Esophagus (tissue), 2 donors: ENCODE data around the gene DMRTC2. TPM values are rescaled to one million over a fixed set of nuclear protein-coding genes. Genes with fewer than 3 reads are reported as not detected.

Source experiments
- H3K27ac ChIP-seq, 2 donors: one replicate each; pipeline ENCODE4 v1.5.1; 2013; ENCODE audit warnings: low read depth in 2 of 2, mild to moderate bottlenecking in 2 of 2, inconsistent platforms in 1 of 2, low read length in 1 of 2, moderate library complexity in 1 of 2
- H3K27me3 ChIP-seq, 2 donors: one replicate each; pipeline ENCODE4 v1.6.1; 2013; ENCODE audit warnings: low read length in 2 of 2, control low read depth in 1 of 2, mild to moderate bottlenecking in 1 of 2; ENCODE audit not compliant: insufficient read depth in 2 of 2, control insufficient read depth in 1 of 2
- H3K36me3 ChIP-seq, 2 donors: one replicate each; pipeline ENCODE4 v1.6.1; 2013; ENCODE audit warnings: low read length in 1 of 2; ENCODE audit not compliant: control insufficient read depth in 2 of 2, insufficient read depth in 2 of 2
- H3K4me1 ChIP-seq, 2 donors: one replicate each; pipeline ENCODE4 v1.6.1; 2013; ENCODE audit warnings: low read length in 1 of 2; ENCODE audit not compliant: control insufficient read depth in 2 of 2, insufficient read depth in 2 of 2
- H3K4me3 ChIP-seq, 2 donors: one replicate each; pipeline ENCODE4 v1.5.1; 2013; ENCODE audit warnings: low read length in 2 of 2, mild to moderate bottlenecking in 2 of 2, low read depth in 1 of 2, moderate library complexity in 1 of 2
- H3K9me3 ChIP-seq, 2 donors: one replicate each; pipeline ENCODE4 v1.6.1; 2013; ENCODE audit warnings: mild to moderate bottlenecking in 2 of 2, low read depth in 1 of 2, low read length in 1 of 2, moderate library complexity in 1 of 2; ENCODE audit not compliant: control insufficient read depth in 2 of 2, insufficient read depth in 1 of 2
- WGBS, 2 donors: extraction: QIAGEN DNeasy Blood & Tissue Kit; methylation state at CpG; one replicate each; pipeline ENCODE4 v1.1.7; 2013; 5-methylcytosine and 5-hydroxymethylcytosine counted together
- polyA plus RNA-seq, 2 donors: library from polyadenylated mRNA; stranded (reverse); fragments of 200-250 nt; gene quantifications; one replicate each; pipeline ENCODE4 v1.2.3, GENCODE V29; 2013
- donor health status: healthy with polysubstance abuse.
- donor health status: Bipolar disorder and iron deficiency.

DMRTC2 gene
- polyA plus RNA-seq, 2 donors: 0.18 TPM; not detected in 1

GRCh38 chr19:41866284-41866683 is 21.4 kb downstream of the DMRTC2 start:
- Histone ChIP-seq H3K4me1 (peaks cover 9 to 12% of the 10 kb centered on the region in 2 donors), H3K27me3 (no peaks in the 10 kb centered on the region), H3K4me3 (no peak overlapping the region), H3K36me3 (peaks cover 9 to 52% of the 10 kb centered on the region in 2 donors), H3K9me3 (no peaks in the 10 kb centered on the region), H3K27ac (no peak overlapping the region)
- WGBS, 2 donors: 83 to 88% methylated on average over 3 of the region's 3 CpGs

DNA sequence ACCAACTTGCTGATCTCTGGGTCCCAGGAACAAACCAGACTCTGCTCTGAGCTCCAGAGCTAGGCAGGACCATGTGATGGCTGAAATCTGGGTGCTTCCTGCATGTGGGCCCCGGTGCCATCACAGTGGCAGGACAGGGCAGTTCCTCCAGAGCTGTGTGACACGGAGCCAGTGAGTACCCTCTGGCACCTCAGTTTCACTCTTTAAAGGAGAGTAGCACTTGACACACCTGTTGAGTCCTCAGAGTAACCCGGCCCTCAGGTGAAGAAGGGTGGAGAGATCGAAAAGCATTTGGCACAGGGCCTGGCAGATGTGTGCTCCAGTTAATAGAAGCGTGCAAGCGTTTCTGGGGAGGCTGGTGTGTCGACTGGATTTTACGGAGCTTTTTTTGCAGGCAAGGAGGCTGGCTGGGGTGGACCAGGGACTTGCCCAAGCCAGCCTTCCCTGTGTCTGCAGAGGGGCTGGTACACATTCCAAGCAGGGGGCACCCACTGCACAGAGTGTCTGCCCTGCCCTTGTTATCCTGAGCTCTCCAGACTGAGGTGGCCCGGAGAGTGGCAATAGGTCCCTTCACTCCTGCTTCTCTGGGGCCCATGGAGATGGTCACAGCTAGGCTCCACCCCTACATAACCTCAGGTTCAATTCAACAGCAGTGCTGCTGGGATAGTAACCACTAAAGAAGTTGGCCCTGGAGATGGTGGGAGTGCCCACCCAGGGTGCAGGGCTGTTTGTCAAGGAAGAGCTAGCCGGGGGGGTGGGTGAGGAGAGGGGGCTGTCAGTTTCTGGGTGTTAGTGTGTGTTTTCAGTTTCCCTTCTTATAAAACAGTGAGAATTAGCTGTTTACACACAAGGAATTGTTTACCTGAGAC is 23.5 kb downstream of the DMRTC2 start:
- Histone ChIP-seq H3K9me3 (no peaks in the 10 kb centered on the region), H3K4me1 (peaks cover 0 to 5% of the 10 kb centered on the region in 2 donors), H3K36me3 (peaks cover 9 to 46% of the 10 kb centered on the region in 2 donors), H3K27ac (peak overlapping the region in 1 of 2 donors; percentile 29), H3K4me3 (no peak overlapping the region), H3K27me3 (no peaks in the 10 kb centered on the region)
- 59 to 64% methylated on average over 10 of the region's 10 CpGs for WGBS, 2 donors

DNA sequence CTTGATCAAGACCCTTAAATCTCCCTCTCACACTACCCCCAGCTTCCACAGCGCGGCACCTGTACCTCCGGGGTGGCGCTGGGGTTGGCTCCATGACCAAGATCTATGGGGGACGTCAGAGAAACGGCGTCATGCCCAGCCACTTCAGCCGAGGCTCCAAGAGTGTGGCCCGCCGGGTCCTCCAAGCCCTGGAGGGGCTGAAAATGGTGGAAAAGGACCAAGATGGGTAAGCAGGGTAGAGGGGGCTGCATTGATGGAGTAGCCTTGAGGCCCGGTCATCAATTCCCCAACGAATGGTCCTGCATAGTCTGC is 24.1 kb downstream of the DMRTC2 start:
- no peaks in the 10 kb centered on the region for H3K27me3 ChIP-seq
- peaks cover 9 to 45% of the 10 kb centered on the region in 2 donors for H3K36me3 ChIP-seq
- H3K27ac ChIP-seq: no peak overlapping the region
- peaks cover 0 to 3% of the 10 kb centered on the region in 2 donors for H3K4me1 ChIP-seq
- WGBS, 2 donors: 84 to 86% methylated on average over 12 of the region's 12 CpGs
- no peaks in the 10 kb centered on the region for H3K9me3 ChIP-seq
- H3K4me3 ChIP-seq: no peak overlapping the region

DNA sequence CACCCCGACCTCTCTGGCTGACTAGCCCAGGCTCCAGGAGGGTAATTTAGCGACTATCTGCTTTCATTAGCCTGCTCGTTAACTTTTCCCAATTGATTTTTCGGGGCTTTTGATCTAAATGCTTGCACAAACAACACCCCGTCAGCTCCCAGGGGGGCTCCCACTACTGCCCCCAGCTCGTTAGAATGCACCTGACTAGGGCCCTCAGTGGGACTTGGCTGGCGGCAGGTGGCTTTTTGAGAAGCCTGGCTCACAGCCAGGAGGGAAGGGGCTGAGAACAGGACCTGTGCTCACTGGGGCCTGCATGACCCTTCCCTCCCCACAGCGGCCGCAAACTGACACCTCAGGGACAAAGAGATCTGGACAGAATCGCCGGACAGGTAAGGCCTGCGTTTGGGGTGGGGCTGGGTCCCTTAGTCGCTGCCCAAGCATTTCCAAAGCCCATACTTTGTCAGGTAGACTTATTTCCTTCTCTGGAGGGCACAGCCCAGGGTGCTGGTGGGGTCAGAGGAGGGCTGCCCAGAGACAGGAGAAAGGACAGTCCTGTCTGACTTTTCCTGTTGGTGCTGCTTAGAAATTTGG is 24.6 kb downstream of the DMRTC2 start:
- no peaks in the 10 kb centered on the region for H3K9me3 ChIP-seq
- peaks cover 9 to 40% of the 10 kb centered on the region in 2 donors for H3K36me3 ChIP-seq
- no peak overlapping the region for H3K27ac ChIP-seq
- H3K27me3 ChIP-seq: no peaks in the 10 kb centered on the region
- H3K4me1 ChIP-seq: peaks cover 0 to 3% of the 10 kb centered on the region in 2 donors
- H3K4me3 ChIP-seq: no peak overlapping the region
- 76 to 80% methylated on average over 13 of the region's 13 CpGs for WGBS, 2 donors

- H3K27me3 ChIP-seq: no peaks in the 10 kb centered on the region
- peaks cover 7 to 35% of the 10 kb centered on the region in 2 donors for H3K36me3 ChIP-seq
- peaks cover 0 to 3% of the 10 kb centered on the region in 2 donors for H3K4me1 ChIP-seq
- H3K9me3 ChIP-seq: no peaks in the 10 kb centered on the region
- no peak overlapping the region for H3K4me3 ChIP-seq
- H3K27ac ChIP-seq: peak overlapping the region in 1 of 2 donors; percentile 27
- WGBS, 2 donors: 39 to 61% methylated on average over 3 of the region's 3 CpGs
Observed at GRCh38 chr19:41870401-41870873, 25.6 kb downstream of the DMRTC2 start.

DNA sequence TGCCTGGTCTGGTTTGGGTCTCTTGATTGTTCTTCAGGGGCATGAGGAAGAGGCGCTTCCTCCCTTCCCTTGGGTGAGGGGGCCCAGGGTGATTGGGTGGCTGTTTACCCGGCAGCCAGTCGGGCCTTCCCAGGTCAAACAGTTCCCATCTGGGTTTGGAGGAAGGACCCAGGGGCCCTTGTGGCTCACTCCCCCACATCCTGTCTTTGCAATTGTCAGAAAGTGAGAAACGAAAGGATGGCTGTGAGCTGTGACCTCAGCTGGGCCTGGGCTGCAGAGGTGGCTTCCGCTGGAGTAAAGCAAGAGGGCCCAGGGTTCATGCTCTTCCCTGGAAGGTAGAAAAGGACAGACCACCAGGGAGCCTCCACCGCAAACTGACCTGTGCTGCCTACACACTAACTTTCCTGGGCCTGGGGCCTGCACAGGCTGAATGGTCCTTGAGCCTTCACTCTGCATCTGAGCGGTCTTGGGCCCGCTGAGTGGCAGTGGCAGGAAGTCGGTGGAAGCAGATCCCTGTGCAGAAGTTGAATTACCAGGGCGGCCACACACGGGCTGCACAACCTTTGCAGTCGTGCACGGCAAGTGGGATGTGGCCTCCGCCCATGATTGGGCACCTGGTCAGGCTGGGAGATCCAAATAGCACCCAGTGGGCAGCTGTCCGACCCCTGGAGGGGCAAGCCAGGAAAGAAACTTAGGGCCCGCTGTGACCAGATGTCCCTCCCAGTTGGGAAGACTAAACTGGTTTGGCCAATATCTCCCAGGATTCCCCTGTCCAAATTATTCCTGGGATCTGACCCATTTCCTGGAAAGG is 26.9 kb downstream of the DMRTC2 start:
- Histone ChIP-seq H3K36me3 (peaks cover 6 to 31% of the 10 kb centered on the region in 2 donors), H3K4me1 (no peaks in the 10 kb centered on the region), H3K4me3 (no peak overlapping the region), H3K9me3 (no peaks in the 10 kb centered on the region), H3K27me3 (no peaks in the 10 kb centered on the region), H3K27ac (peak overlapping the region in 1 of 2 donors; percentile 1)
- 62 to 65% methylated on average over 16 of the region's 16 CpGs for WGBS, 2 donors

DNA sequence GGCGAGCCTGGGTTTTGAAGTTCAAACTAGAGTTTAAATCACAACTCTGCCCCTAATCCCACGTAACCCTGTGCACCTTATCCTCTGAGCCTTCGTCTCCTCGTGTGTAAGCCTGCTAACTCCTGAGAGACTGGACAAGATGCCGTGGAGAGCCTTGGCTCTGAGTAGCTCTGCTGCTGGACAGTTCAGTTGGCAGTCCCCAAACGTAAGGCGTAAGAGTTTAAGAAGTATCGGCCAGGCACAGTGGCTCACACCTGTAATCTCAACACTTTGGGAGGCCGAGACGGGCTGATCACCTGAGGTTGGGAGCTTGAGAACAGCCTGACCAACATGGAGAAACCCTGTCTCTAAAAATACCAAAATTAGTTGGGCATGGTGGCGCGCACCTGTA is 27.5 kb downstream of the DMRTC2 start:
- WGBS, 2 donors: 86 to 89% methylated on average over 12 of the region's 12 CpGs

GRCh38 chr19:41872775-41873647 is 28.2 kb downstream of the DMRTC2 start:
- H3K9me3 ChIP-seq: no peaks in the 10 kb centered on the region
- H3K27me3 ChIP-seq: no peaks in the 10 kb centered on the region
- WGBS, 2 donors: 42 to 49% methylated on average over 18 of the region's 18 CpGs
- H3K36me3 ChIP-seq: peaks cover 6 to 30% of the 10 kb centered on the region in 2 donors
- no peak overlapping the region for H3K4me3 ChIP-seq
- H3K4me1 ChIP-seq: peaks cover 0 to under 1% of the 10 kb centered on the region in 2 donors
- peak overlapping the region in 1 of 2 donors; percentile 34 for H3K27ac ChIP-seq

More for the DNA sequence above, 27.5 kb downstream of the DMRTC2 start:
- Histone ChIP-seq H3K36me3 (peaks cover 6 to 31% of the 10 kb centered on the region in 2 donors), H3K27me3 (no peaks in the 10 kb centered on the region), H3K4me1 (no peaks in the 10 kb centered on the region), H3K27ac (no peak overlapping the region), H3K4me3 (no peak overlapping the region), H3K9me3 (no peaks in the 10 kb centered on the region)
